ENCODE measurements around the gene ZNF541.

ZNF541 gene

GRCh38 chr19:47545061-47545948 is 27.6 kb downstream of the ZNF541 start:
- no peak for DNase-seq (ENCODE audit: low spot score)

- no peak for DNase-seq (ENCODE audit: low spot score)
Measured at GRCh38 chr19:47544476-47544875, 28.5 kb downstream of the ZNF541 start.

GRCh38 chr19:47544075-47544474 is 28.9 kb downstream of the ZNF541 start:
- no peak for DNase-seq (ENCODE audit: low spot score)

GRCh38 chr19:47542030-47542475 is 30.9 kb downstream of the ZNF541 start:
- no peak for DNase-seq (ENCODE audit: low spot score)

GRCh38 chr19:47541518-47541917 is 31.4 kb downstream of the ZNF541 start:
- DNase-seq (ENCODE audit: low spot score) = no peak

GRCh38 chr19:47540748-47541147 is 32.2 kb downstream of the ZNF541 start:
- no peak for DNase-seq (ENCODE audit: low spot score)

GRCh38 chr19:47539747-47540311 is 33.1 kb downstream of the ZNF541 start:
- DNase-seq (ENCODE audit: low spot score) = no peak

- DNase-seq (ENCODE audit: low spot score) = no peak
Measured at GRCh38 chr19:47538812-47539211, 34.1 kb downstream of the ZNF541 start.

GRCh38 chr19:47537493-47537892 is 35.5 kb downstream of the ZNF541 start:
- DNase-seq (ENCODE audit: low spot score) = no peak

GRCh38 chr19:47534628-47535027 is 38.3 kb downstream of the ZNF541 start:
- no peak for DNase-seq (ENCODE audit: low spot score)

GRCh38 chr19:47531640-47532387 is 41.1 kb downstream of the ZNF541 start:
- no peak for DNase-seq (ENCODE audit: low spot score)

- DNase-seq (ENCODE audit: low spot score) = no peak
Measured at GRCh38 chr19:47529018-47529742, 43.8 kb downstream of the ZNF541 start.

GRCh38 chr19:47526798-47527197 is 46.1 kb downstream of the ZNF541 start:
- DNase-seq (ENCODE audit: low spot score) = no peak

- no peak for DNase-seq (ENCODE audit: low spot score)
Measured at GRCh38 chr19:47523473-47523872, 49.5 kb downstream of the ZNF541 start.
